ENCODE data around the gene ABCF3. TPM values are rescaled to one million over a fixed set of nuclear protein-coding genes. Genes with fewer than 3 reads are reported as not detected.

The ABCF3 gene
- polyA plus RNA-seq, 1 donor (not counting 4 experiments of a cell fraction or from before 2014, with no cell fraction given), result 39.2 TPM

GRCh38 chr3:184173374-184173722 is 12.7 kb upstream of the ABCF3 start:
- Histone ChIP-seq H3K9ac (ENCODE audit: control insufficient read depth, extremely low read depth, insufficient read depth, low read length) (no peak overlapping the region), H3K4me3 (ENCODE audit: control insufficient read depth in 2 of 3, extremely low read depth in 1 of 3, insufficient read depth in 2 of 3, low read depth in 1 of 3, low read length in 3 of 3) (no peak overlapping the region), H3K4me1 (ENCODE audit: control insufficient read depth, extremely low read depth, insufficient read depth, low read length) (peaks cover 33% of the 10 kb centered on the region), H3K27me3 (ENCODE audit: control insufficient read depth, extremely low read depth, insufficient read depth, low read length) (no peaks in the 10 kb centered on the region), H2AFZ (ENCODE audit: control insufficient read depth, low read length) (no peak overlapping the region), H4K20me1 (ENCODE audit: control insufficient read depth, extremely low read depth, insufficient read depth, low read length) (no peaks in the 10 kb centered on the region), H3K9me3 (ENCODE audit: control insufficient read depth, low read depth, low read length) (no peaks in the 10 kb centered on the region), H3K36me3 (ENCODE audit: control insufficient read depth in 2 of 2, extremely low read depth in 1 of 2, insufficient read depth in 2 of 2, low read length in 2 of 2) (peaks cover 25 to 34% of the 10 kb centered on the region in 2 experiments), H3K79me2 (ENCODE audit: control insufficient read depth, insufficient read depth, low read length) (peaks cover 36% of the 10 kb centered on the region), H3K9me1 (ENCODE audit: control insufficient read depth, extremely low read depth, insufficient read depth, low read length) (no peaks in the 10 kb centered on the region), H3K4me2 (ENCODE audit: control insufficient read depth, extremely low read depth, insufficient read depth, low read depth, low read length) (no peak overlapping the region), H3K27ac (ENCODE audit: control insufficient read depth, insufficient read depth, low read length) (no peak overlapping the region)
- TF ChIP-seq CTCF (optimal IDR thresholded peaks at IDR 0.05 in 1 of 3, IDR thresholded peaks at IDR 0.05 in 1 of 3, conservative IDR thresholded peaks at IDR 0.05 in 1 of 3; ENCODE audit: extremely low read depth in 1 of 3, insufficient read depth in 2 of 3, low read length in 3 of 3) (no peak), EZH2 (IDR thresholded peaks at IDR 0.05; ENCODE audit: low read length) (no peak)
- dilution Hi-C loops (cut with MboI; ENCODE audit: extremely low pct_ligation_motif_present, low sequenced_read_pairs), result no loop called here
- FAIRE-seq, result no peak
- no peak for DNase-seq (ENCODE audit: low read depth, low spot score)

GRCh38 chr3:184174284-184174645 is 11.7 kb upstream of the ABCF3 start:
- Histone ChIP-seq H3K79me2 (ENCODE audit: control insufficient read depth, insufficient read depth, low read length) (peaks cover 44% of the 10 kb centered on the region), H4K20me1 (ENCODE audit: control insufficient read depth, extremely low read depth, insufficient read depth, low read length) (no peaks in the 10 kb centered on the region), H3K4me3 (ENCODE audit: control insufficient read depth in 2 of 3, extremely low read depth in 1 of 3, insufficient read depth in 2 of 3, low read depth in 1 of 3, low read length in 3 of 3) (no peak overlapping the region), H3K27ac (ENCODE audit: control insufficient read depth, insufficient read depth, low read length) (no peak overlapping the region), H3K36me3 (ENCODE audit: control insufficient read depth in 2 of 2, extremely low read depth in 1 of 2, insufficient read depth in 2 of 2, low read length in 2 of 2) (peaks cover 31 to 40% of the 10 kb centered on the region in 2 experiments), H2AFZ (ENCODE audit: control insufficient read depth, low read length) (no peak overlapping the region), H3K9ac (ENCODE audit: control insufficient read depth, extremely low read depth, insufficient read depth, low read length) (no peak overlapping the region), H3K4me2 (ENCODE audit: control insufficient read depth, extremely low read depth, insufficient read depth, low read depth, low read length) (peak overlapping the region; percentile 0), H3K9me1 (ENCODE audit: control insufficient read depth, extremely low read depth, insufficient read depth, low read length) (no peaks in the 10 kb centered on the region), H3K9me3 (ENCODE audit: control insufficient read depth, low read depth, low read length) (no peaks in the 10 kb centered on the region), H3K4me1 (ENCODE audit: control insufficient read depth, extremely low read depth, insufficient read depth, low read length) (peaks cover 29% of the 10 kb centered on the region), H3K27me3 (ENCODE audit: control insufficient read depth, extremely low read depth, insufficient read depth, low read length) (no peaks in the 10 kb centered on the region)
- TF ChIP-seq CTCF (optimal IDR thresholded peaks at IDR 0.05 in 1 of 3, IDR thresholded peaks at IDR 0.05 in 1 of 3, conservative IDR thresholded peaks at IDR 0.05 in 1 of 3; ENCODE audit: extremely low read depth in 1 of 3, insufficient read depth in 2 of 3, low read length in 3 of 3), result no peak
- TF ChIP-seq EZH2 (IDR thresholded peaks at IDR 0.05; ENCODE audit: low read length), result no peak
- DNase-seq (ENCODE audit: low read depth, low spot score) (no peak), FAIRE-seq (no peak)
- dilution Hi-C loops (cut with MboI; ENCODE audit: extremely low pct_ligation_motif_present, low sequenced_read_pairs), result no loop called here
